ENCODE data around the gene RSRC2. TPM values are rescaled to one million over a fixed set of nuclear protein-coding genes. Genes with fewer than 3 reads are reported as not detected.

The RSRC2 gene
- total RNA-seq, 3 donors from 2014 or later: 57.3 to 72.5 (median 60.4) TPM

- Histone ChIP-seq H3K9me3 (no peaks in the 10 kb centered on the region), H3K4me1 (ENCODE audit: low read depth) (no peaks in the 10 kb centered on the region), H3K4me3 (no peak overlapping the region), H3K36me3 (ENCODE audit: low read depth) (no peaks in the 10 kb centered on the region)
- DNase-seq (no peak), ATAC-seq (no peak)
- no peak for TF ChIP-seq CTCF (IDR thresholded peaks at IDR 0.05)
- intact Hi-C loops (cut with DNase I, micrococcal nuclease): no loop called here
Measured at GRCh38 chr12:122560138-122560537, 33.4 kb upstream of the RSRC2 start.

GRCh38 chr12:122558745-122559641, 32.3 kb upstream of the RSRC2 start:
- Histone ChIP-seq H3K4me1 (ENCODE audit: low read depth) (no peaks in the 10 kb centered on the region), H3K36me3 (ENCODE audit: low read depth) (no peaks in the 10 kb centered on the region), H3K9me3 (no peaks in the 10 kb centered on the region), H3K4me3 (no peak overlapping the region)
- intact Hi-C loops (cut with DNase I, micrococcal nuclease): no loop called here
- DNase-seq (no peak), ATAC-seq (no peak)
- TF ChIP-seq CTCF (IDR thresholded peaks at IDR 0.05): no peak

GRCh38 chr12:122547330-122547729, 20.6 kb upstream of the RSRC2 start:
- Histone ChIP-seq H3K4me1 (ENCODE audit: low read depth) (no peaks in the 10 kb centered on the region), H3K36me3 (ENCODE audit: low read depth) (no peaks in the 10 kb centered on the region), H3K4me3 (no peak overlapping the region), H3K9me3 (no peaks in the 10 kb centered on the region)
- intact Hi-C loops (cut with DNase I, micrococcal nuclease): no loop called here
- DNase-seq (no peak), ATAC-seq (no peak)
- TF ChIP-seq CTCF (IDR thresholded peaks at IDR 0.05): no peak

GRCh38 chr12:122545855-122546254, 19.1 kb upstream of the RSRC2 start:
- Histone ChIP-seq H3K4me1 (ENCODE audit: low read depth) (no peaks in the 10 kb centered on the region), H3K36me3 (ENCODE audit: low read depth) (no peaks in the 10 kb centered on the region), H3K4me3 (no peak overlapping the region), H3K9me3 (no peaks in the 10 kb centered on the region)
- DNase-seq (no peak), ATAC-seq (no peak)
- intact Hi-C loops (cut with DNase I, micrococcal nuclease): no loop called here
- no peak for TF ChIP-seq CTCF (IDR thresholded peaks at IDR 0.05)

- H3K4me1 ChIP-seq (ENCODE audit: low read depth): no peaks in the 10 kb centered on the region
- DNase-seq: no peak
- no peak for ATAC-seq
- H3K9me3 ChIP-seq: no peaks in the 10 kb centered on the region
- no peak overlapping the region for H3K4me3 ChIP-seq
- intact Hi-C loops (cut with DNase I, micrococcal nuclease): no loop called here
- TF ChIP-seq CTCF (IDR thresholded peaks at IDR 0.05): no peak
- H3K36me3 ChIP-seq (ENCODE audit: low read depth): no peaks in the 10 kb centered on the region
Measured at GRCh38 chr12:122544537-122544936, 17.8 kb upstream of the RSRC2 start.

Data from mucosa of descending colon (tissue), 3 donors.